ENCODE data around the gene ZCCHC10.
"Not testable (repeated sequence)": the region's sequence is repeated elsewhere in the genome, so short reads cannot be mapped to it uniquely, and the experiment has no call there.

Gene ZCCHC10

DNA sequence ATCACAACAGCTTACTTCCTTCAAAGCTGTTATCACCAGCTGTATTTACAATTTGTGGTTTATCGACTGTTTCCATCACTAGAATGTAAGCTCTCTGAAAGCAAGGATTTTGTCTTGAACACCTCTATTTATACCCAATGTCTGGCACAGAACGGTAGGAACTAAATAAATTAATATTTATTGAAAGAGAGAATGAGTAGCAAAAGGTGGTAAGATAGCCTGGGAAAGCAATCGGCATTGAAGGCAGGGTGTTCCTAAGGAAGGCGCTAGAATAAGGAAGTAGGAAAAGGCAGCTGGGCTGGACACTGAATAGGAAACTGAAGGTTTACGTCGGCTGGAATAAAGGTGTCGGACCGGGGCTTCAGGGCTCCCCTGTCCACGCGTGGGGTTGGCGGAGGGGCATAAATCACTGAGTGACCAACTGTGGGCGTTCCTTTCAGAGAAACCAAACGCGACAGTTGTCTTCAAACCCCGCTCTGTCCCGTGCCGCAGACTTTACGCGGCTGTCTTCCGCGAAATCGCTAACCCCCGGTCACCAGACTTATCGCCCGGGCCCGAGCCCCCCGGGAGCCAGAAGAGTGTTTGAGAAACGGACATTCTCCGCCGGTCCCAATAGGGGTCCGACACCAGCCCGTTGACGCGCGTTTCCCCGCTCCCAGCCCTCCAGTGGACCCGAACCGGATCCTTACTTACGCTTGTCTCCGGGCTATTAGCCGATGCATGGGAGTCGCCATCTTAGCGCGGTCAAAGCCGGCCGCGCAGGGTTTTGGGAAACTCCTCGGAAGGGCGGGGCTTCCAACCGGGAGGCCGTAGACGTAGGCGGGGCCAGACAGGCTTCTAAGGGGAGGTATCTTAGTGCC lies at the start of gene ZCCHC10:
Gene ZCCHC10, minus strand, starts transcription at position 746 of the 860 bp plus-strand sequence. Its CDS starts 12 bp downstream, at position 734.
- peak; percentile 77 to 78 for DNase-seq (ENCODE audit: low read depth in 2 of 2)

- no peak for DNase-seq (ENCODE audit: low read depth in 2 of 2)
Observed at GRCh38 chr5:133075572-133076536, 49.5 kb upstream of the ZCCHC10 start.

DNA sequence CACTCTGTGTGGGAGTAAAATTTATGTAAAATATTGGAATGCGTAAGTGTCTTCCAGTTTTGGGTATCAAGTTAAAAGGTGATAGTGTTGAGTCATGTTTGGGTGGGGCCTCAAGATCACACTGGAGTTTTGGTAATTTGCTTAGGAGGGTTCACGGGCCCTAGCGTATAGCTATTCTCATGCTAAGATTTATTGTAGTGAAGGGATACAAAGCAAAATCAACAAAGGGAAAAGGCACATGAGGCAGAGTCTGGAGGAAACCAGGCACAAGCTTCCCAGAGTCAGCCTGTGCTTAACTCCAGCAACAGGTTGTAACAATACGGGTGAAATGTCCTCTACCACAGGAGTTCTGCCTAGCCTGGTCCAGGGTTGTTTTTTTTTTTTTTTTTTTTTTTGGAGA lies 45.7 kb upstream of the ZCCHC10 start:
- no peak for DNase-seq (ENCODE audit: low read depth in 2 of 2)

DNA sequence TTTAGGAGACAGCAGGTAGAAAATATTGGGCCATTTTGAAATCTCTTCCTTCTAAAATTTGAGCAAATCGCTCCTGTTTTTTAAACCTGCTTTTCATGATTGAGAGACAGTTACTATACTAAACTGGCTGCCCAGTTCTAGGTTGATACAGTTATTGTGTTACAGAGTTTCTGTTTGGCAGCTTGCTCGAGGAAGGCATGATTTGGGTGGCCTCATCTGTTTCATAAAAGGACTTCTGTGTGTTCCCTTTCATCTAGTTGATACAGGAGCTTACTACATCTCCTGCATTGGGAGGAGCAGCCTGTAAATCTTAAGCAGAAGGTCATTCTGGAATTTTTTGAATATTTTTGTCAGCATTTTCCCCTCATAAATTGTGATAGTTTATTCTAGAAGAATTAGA lies 39.7 kb upstream of the ZCCHC10 start:
- no peak for DNase-seq (ENCODE audit: low read depth in 2 of 2)

DNA sequence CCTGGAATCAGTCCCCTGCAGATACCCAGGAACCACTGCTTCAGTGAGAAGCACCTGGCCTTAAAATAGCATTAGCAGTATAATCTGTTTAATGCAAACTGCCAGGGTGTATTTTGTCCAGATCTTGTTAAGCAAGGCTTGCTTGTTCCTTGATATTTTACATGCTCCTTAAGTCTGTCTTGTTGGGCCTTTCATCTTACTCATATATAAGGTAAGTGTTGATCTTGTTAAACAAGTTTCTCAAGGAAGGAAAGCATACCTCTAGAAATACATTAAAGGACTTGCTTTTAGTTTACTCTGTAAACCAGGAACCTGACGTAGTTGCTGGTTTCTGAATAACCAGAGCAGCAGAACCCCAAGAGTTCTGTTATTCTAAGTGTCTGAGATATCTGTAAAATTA lies 39.1 kb upstream of the ZCCHC10 start:
- DNase-seq (ENCODE audit: low read depth in 2 of 2) = no peak

GRCh38 chr5:133063965-133064364 lies 37.6 kb upstream of the ZCCHC10 start:
- DNase-seq (ENCODE audit: low read depth in 2 of 2) = no peak

DNA sequence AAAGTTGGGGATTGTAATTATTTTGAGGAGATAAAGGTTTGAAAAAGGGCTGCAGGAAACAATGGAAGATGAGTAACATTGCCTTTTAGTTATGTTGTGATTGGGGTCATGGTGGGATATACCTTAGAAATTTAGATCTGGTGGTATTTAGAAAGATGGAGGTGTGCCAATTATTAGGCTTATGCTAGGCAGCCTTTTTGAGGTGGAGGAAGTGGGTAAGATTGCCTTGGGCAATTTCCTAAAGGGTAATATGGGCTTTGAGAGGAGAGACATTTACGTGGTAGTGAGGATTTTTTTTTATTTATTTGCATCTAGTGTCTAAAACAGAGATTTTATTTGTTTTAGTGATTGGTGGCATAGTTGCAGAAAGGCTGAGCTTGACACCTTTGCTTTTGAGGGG lies 35.9 kb upstream of the ZCCHC10 start:
- DNase-seq (ENCODE audit: low read depth in 2 of 2) = no peak

GRCh38 chr5:133059621-133060020 lies 33.3 kb upstream of the ZCCHC10 start:
- DNase-seq (ENCODE audit: low read depth in 2 of 2) = no peak

- DNase-seq (ENCODE audit: low read depth in 2 of 2) = no peak
Observed at GRCh38 chr5:133056891-133057290, 30.5 kb upstream of the ZCCHC10 start.

DNA sequence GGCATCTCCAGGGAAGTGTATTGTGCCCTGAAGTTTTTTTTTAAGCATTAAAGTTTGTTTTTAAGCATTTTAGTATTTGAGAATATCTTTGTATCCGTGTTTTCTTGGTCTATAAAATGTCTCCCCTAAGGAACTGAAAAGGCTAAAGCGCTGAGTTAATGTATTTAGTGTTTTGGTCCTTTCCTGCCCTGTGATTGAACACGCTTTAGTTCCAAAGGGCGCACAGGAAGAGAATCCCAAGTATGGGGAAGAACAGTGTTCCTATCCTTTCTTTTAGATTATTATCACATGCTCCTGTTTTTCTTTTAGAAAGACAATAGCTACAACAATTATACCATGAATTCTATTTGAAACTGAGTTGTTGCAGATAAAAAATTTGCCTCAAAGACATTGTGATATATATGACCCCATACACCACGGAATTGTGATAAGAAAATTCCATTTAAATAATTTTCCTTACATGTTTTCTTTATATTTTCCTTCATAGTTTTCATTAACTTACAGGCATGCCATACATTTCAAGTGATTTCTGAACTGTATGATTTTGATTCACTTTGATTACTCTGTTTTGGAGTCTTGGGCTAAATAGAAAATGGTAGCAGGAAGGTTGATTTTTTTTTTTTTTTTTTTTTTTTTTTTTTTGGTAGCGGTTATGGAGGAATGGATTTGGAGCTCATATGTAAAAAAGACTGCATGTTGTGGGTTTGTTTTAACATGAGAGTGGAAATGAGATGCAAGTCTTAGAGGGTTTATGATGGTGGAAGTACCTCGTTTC lies 28.5 kb upstream of the ZCCHC10 start:
- no peak for DNase-seq (ENCODE audit: low read depth in 2 of 2)

DNA sequence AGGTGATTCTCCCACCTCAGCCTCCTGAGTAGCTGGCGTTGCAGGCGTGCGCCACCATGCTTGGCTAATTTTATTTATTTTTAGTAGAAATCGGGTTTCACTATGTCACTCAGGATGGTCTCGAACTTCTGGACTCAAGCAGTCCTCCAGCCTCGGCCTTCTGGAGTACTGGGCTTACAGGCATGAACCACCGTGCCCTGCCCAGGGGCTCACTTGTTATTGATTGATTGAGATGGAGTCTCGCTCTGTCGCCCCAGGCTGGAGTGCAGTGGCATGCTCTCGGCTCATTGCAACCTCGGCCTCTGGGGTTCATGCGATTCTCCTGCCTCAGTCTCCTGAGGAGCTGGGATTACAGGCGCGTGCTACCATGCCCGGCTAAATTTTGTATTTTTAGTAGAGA lies 27.1 kb upstream of the ZCCHC10 start:
- no peak for DNase-seq (ENCODE audit: low read depth in 2 of 2)

DNA sequence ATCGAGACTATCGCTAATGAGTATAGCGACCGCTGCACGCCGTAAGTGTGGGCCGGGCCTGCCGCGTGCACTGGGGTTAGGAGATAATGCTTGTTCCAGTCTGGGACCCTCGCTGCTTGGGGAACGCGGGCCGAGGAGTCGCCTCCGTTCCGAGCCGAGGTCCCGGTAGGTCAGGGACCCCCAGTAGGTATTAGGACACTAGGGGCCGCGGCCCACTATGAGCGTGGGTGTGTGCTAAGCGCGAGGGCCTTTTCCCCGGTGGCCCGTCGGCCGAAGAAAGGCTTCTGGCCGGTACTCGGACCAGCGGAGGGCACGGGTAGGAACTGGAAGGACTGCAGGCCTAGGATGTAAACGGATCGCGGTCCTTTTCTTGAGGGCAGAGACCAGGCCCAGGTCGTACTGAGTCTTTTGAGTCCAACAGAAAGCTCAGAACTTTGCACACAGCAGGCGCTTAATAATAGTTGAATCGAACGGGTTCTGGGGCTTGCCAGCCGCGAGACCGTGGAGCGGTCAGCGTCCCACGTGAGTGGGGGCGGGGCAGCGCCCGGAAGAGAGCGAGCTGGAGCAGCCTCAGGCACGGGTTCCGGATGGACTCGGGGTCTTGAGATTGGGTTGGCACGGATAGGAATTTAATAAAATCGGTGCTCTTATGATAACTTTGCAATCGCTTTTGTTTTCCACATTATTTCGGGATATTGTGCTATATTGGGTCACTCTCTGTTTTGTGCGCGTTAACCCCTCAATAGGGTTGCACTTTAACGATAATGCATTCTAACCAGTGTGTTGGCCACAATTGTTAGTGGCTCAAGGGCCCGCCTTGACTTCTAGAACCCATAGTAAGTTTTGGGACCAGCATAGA lies 26.2 kb upstream of the ZCCHC10 start:
- DNase-seq (ENCODE audit: low read depth in 2 of 2) = no peak

DNA sequence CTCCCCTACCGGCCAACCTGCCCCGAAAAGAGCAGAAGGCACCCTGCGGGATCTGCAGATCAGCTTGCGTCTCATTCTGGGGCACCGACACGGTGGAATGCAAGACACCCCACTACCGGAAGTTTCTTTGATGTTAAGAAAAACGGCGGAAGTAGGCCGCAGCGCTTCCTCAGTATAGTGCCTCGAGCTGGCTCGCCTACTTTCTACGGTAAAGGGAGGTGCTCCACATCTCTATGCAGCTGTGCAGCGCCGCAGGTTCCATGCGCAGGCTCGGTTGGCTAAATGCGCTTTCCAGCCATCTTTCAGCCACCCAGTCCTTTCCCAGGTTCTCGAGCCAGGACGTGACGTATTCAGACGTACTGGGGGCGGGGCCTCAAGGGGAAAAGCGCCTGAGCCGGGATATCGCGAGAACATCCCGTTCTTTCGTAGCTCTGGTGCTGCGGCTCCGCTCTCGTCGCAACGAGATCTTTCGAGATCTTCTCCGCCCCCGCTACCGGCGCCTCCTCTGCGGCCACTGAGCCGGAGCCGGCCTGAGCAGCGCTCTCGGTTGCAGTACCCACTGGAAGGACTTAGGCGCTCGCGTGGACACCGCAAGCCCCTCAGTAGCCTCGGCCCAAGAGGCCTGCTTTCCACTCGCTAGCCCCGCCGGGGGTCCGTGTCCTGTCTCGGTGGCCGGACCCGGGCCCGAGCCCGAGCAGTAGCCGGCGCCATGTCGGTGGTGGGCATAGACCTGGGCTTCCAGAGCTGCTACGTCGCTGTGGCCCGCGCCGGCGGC lies 25.4 kb upstream of the ZCCHC10 start, which contains the start of gene HSPA4:
Gene HSPA4, plus strand, starts transcription at position 472 of the 775 bp plus-strand sequence. Its CDS starts 238 bp downstream, at position 710.
- peak; percentile 96 for DNase-seq (ENCODE audit: low read depth in 2 of 2)

DNA sequence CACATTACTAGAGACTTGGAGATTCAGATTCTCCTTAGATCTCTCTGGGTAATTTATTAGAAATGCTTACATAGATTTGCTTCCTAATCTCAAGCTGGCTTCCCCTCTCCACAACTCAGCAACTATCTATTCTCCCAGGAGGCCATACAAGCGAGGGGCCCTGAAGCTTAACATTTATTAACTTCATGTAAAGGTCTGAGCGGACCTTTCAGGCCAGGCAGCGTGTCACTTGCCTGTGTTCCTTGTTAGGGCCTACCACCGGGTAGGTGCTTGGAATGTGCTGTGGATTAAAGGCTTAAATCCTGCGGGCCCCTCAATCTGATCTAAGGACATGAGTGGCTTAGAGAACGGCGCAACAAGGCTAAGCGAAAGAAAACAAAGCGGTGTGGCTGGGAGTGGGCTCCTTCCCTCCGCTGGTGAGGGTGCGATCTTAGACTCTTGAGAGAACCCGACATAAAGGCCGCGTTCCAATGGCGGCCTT lies 24.8 kb upstream of the ZCCHC10 start:
- no peak for DNase-seq (ENCODE audit: low read depth in 2 of 2)

GRCh38 chr5:133050521-133050920 lies 24.2 kb upstream of the ZCCHC10 start:
- no peak for DNase-seq (ENCODE audit: low read depth in 2 of 2)

DNA sequence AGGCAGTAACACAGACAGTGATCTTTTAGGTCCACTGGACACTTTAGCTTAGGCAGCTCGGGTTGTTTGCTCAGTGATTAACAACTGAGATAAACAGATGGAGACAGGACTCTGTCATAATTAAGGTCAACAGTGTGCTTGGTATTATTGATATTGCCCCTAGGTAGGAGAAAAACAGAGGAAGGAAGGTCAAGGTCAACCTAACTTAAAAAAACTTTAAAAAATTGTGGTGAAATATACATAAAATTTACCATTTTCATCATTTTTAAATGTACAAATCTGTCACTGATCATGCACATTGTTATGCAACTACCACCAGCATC lies 23.3 kb upstream of the ZCCHC10 start:
- DNase-seq (ENCODE audit: low read depth in 2 of 2) = no peak

DNA sequence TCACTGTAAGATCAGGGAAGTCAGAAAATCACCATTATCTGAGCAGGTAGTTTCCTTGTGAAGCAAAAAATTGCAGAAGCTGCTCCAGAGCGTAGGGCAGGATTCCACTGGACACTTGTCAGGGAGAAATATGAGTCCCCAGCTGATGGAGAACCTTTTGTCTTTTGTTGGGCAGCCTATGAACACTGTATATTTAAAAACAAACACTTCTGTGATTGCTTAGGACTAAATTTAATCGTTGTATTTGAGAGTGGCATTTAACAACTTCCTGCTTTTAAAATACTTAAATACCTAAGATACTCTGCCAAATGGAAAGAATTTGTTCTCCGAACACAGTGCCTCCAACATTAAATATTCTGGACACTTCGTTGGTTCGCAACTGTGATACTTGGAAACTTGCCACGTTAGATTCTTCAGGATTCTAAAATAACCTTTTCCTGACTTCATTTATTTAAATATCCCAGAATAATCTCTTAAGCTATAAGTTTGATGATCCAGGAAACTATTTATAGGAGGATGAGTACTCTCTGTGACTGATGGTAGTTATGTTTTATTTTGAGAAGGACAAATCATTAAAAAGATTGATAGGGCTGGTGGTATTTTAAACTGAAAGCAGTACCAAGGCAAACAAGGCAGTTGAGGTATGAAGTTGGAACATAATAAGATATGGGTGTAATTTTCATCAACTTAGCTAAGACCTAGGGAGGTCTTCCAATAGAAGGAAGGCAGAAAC lies 22.8 kb upstream of the ZCCHC10 start:
- no peak for DNase-seq (ENCODE audit: low read depth in 2 of 2)

DNA sequence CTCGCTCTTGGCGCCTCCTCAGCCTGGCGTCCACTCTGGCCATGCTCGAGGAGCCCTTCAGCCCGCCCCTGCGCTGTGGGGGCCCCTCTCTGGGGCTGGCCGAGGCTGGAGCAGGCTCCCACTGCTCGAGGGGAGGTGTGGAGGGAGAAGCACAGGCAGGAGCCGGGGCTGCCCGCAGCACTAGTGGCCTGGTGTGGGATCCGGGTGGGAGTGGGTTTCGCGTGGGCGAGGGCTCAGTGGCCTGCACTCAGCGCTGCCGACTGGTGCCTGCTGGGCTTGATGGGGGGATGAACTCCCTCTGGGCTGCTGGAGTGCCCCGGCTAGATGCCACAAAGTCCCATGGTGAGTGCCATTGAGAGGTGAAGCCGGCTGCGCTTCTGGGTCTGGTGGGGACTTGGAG lies 21.1 kb upstream of the ZCCHC10 start:
- DNase-seq (ENCODE audit: low read depth in 2 of 2) = no peak

- DNase-seq (ENCODE audit: low read depth in 2 of 2) = not testable (repeated sequence)
Observed at GRCh38 chr5:133046560-133046959, 20.2 kb upstream of the ZCCHC10 start.
